CD4-positive, alpha-beta T cell treated with Interleukin-1 beta for 1 hour (primary cell): ENCODE results near the gene RPN2.

Source experiments
- DNase-seq, 2 donors: peaks; one replicate each; pipeline ENCODE4 v3.0.0-alpha.2; 2020 to 2022

Gene RPN2

GRCh38 chr20:37270576-37271420 is 91.7 kb downstream of the RPN2 start:
- peak; percentile 14 to 78 for DNase-seq

- DNase-seq: no peak
These were observed 92.3 kb downstream of the RPN2 start for GRCh38 chr20:37271421-37271768.

- no peak for DNase-seq
These were observed 94.9 kb downstream of the RPN2 start for GRCh38 chr20:37273988-37274387.

- DNase-seq: no peak
These were observed 95.9 kb downstream of the RPN2 start for GRCh38 chr20:37274851-37275524.

GRCh38 chr20:37276494-37277252 is 97.5 kb downstream of the RPN2 start:
- DNase-seq: peak in 1 of 2 donors; percentile 35

GRCh38 chr20:37277253-37277593 is 98.1 kb downstream of the RPN2 start:
- DNase-seq: no peak

- no peak for DNase-seq
These were observed 99.9 kb downstream of the RPN2 start for GRCh38 chr20:37278966-37279590.

GRCh38 chr20:37279820-37280219 is 100.7 kb downstream of the RPN2 start:
- DNase-seq: no peak

GRCh38 chr20:37280403-37280802 is 101.3 kb downstream of the RPN2 start:
- DNase-seq: no peak

GRCh38 chr20:37282556-37282955 is 103.4 kb downstream of the RPN2 start:
- DNase-seq: no peak

GRCh38 chr20:37283530-37284195 is 104.5 kb downstream of the RPN2 start:
- DNase-seq: no peak

- DNase-seq: no peak
These were observed 105.6 kb downstream of the RPN2 start for GRCh38 chr20:37284691-37285161.

- no peak for DNase-seq
These were observed 106.7 kb downstream of the RPN2 start for GRCh38 chr20:37285664-37286374.

GRCh38 chr20:37288091-37288490 is 109.0 kb downstream of the RPN2 start:
- peak in 1 of 2 donors; percentile 19 for DNase-seq

GRCh38 chr20:37290158-37290810 is 111.2 kb downstream of the RPN2 start:
- DNase-seq: no peak
